Breast epithelium (tissue), 4 donors: Measurements from ENCODE around the gene GPATCH8. TPM values are rescaled to one million over a fixed set of nuclear protein-coding genes. Genes with fewer than 3 reads are reported as not detected.

Experiments
- DNase-seq, 2 donors: peaks; one replicate each; pipeline ENCODE4 v3.0.0-alpha.2; 2019; ENCODE audit warnings: low spot score in 2 of 2
- H3K27ac ChIP-seq, 2 donors: fragments of 200-600 bp; sonication (generic) in 1 of 2; one replicate each; pipeline ENCODE4 v1.5.1; 2016 to 2019; ENCODE audit warnings: mild to moderate bottlenecking in 1 of 2
- H3K27me3 ChIP-seq, 2 donors: fragments of 200-600 bp; sonication (generic) in 1 of 2; one replicate each; pipeline versions ENCODE4 v1.5.1 to v1.6.0; 2017 to 2019; ENCODE audit warnings: control low read depth in 1 of 2, mild to moderate bottlenecking in 1 of 2
- H3K36me3 ChIP-seq: fragments of 200-600 bp; one replicate; pipeline ENCODE4 v1.5.1; 2019
- H3K4me1 ChIP-seq, 2 donors: fragments of 200-600 bp; sonication (generic); one replicate each; pipeline ENCODE4 v1.5.1; 2016 to 2019; ENCODE audit warnings: control low read depth in 1 of 2
- H3K4me3 ChIP-seq, 3 donors: fragments of 200-600 bp; sonication (generic); 1 replicate in 2 of 3; 2 replicates in 1 of 3; pipeline ENCODE4 v1.5.1; 2016 to 2019; ENCODE audit warnings: mild to moderate bottlenecking in 3 of 3, moderate library complexity in 2 of 3
- H3K9me3 ChIP-seq, 2 donors: fragments of 200-600 bp; sonication (generic) in 1 of 2; one replicate each; pipeline ENCODE4 v1.5.1; 2016 to 2019; ENCODE audit warnings: control low read depth in 1 of 2
- CTCF ChIP-seq, 3 donors: fragments of 450-650 bp; IDR thresholded peaks; one replicate each; pipeline ENCODE4 v1.5.1; 2016 to 2017; ENCODE audit warnings: antibody characterized with exemption in 3 of 3, mild to moderate bottlenecking in 3 of 3, moderate library complexity in 3 of 3
- POLR2A ChIP-seq: fragments of 450-650 bp; IDR thresholded peaks from one replicate; pipeline ENCODE4 v1.6.1; 2016; ENCODE audit warnings: antibody characterized with exemption, mild to moderate bottlenecking, moderate library complexity
- POLR2AphosphoS5 ChIP-seq, 3 donors: sonication (generic); formaldehyde crosslinking; IDR thresholded peaks; one replicate each; pipeline ENCODE4 v1.6.1; 2017; ENCODE audit warnings: antibody characterized with exemption in 3 of 3
- intact Hi-C: fragments of 100-400 bp; cut with DNase I; formaldehyde crosslinking; loops from one replicate; pipeline ENCODE4 v1.15.1; 2023; ENCODE audit warnings: low total_unique reads
- total RNA-seq, 3 donors: library from RNA; depleted of rRNA; stranded (reverse); fragments of >200 nt; gene quantifications; one replicate each; pipeline ENCODE4 v1.1.0, GENCODE V29; 2016

The GPATCH8 gene
- total RNA-seq, 3 donors from 2014 or later: 36.8 to 62.5 (median 51.5) TPM

- Histone ChIP-seq H3K4me3 (no peak overlapping the region), H3K4me1 (peaks cover 0 to 4% of the 10 kb centered on the region in 2 donors), H3K36me3 (no peaks in the 10 kb centered on the region), H3K9me3 (no peaks in the 10 kb centered on the region), H3K27me3 (no peaks in the 10 kb centered on the region), H3K27ac (no peak overlapping the region)
- TF ChIP-seq POLR2AphosphoS5 (IDR thresholded peaks at IDR 0.05): no peak
- TF ChIP-seq POLR2A: no peak
- no peak for TF ChIP-seq CTCF (IDR thresholded peaks at IDR 0.05)
- DNase-seq: no peak
- intact Hi-C loops: no loop called here
Observed at GRCh38 chr17:44360826-44361225, 142.4 kb downstream of the GPATCH8 start.

- Histone ChIP-seq H3K27me3 (no peaks in the 10 kb centered on the region), H3K36me3 (no peaks in the 10 kb centered on the region), H3K27ac (no peak overlapping the region), H3K4me1 (peaks cover 0 to 4% of the 10 kb centered on the region in 2 donors), H3K9me3 (no peaks in the 10 kb centered on the region), H3K4me3 (no peak overlapping the region)
- no peak for DNase-seq
- intact Hi-C loops: no loop called here
- TF ChIP-seq POLR2AphosphoS5 (IDR thresholded peaks at IDR 0.05) (no peak), POLR2A (no peak), CTCF (IDR thresholded peaks at IDR 0.05) (no peak)
Observed at GRCh38 chr17:44360144-44360533, 143.1 kb downstream of the GPATCH8 start.

GRCh38 chr17:44359458-44360143 lies 143.6 kb downstream of the GPATCH8 start:
- intact Hi-C loops: no loop called here
- no peaks in the 10 kb centered on the region for H3K36me3 ChIP-seq
- peaks cover 0 to 4% of the 10 kb centered on the region in 2 donors for H3K4me1 ChIP-seq
- H3K27ac ChIP-seq: no peak overlapping the region
- DNase-seq: no peak
- H3K9me3 ChIP-seq: no peaks in the 10 kb centered on the region
- TF ChIP-seq CTCF (IDR thresholded peaks at IDR 0.05) (no peak), POLR2AphosphoS5 (IDR thresholded peaks at IDR 0.05) (no peak), POLR2A (no peak)
- no peaks in the 10 kb centered on the region for H3K27me3 ChIP-seq
- H3K4me3 ChIP-seq: no peak overlapping the region

DNA sequence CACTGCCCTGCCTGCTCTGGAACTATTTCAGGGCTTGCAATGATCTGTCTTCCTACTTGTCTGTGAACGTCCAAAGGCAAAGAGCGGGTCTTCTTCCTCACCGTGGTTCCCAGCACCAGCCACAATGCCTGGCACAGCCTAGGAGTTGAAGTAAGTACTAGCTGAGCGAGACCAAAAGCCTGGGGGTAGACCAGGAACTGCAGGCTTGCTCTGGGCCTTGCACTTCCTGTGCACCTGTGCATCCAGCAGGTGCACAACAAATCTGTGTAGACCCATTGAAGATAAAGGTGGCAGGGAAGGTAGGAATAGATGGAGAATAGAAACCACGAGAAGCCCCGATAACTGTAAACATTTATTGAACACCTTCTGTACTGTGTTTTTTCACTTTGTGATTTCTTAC lies 144.2 kb downstream of the GPATCH8 start:
- Histone ChIP-seq H3K9me3 (no peaks in the 10 kb centered on the region), H3K4me3 (no peak overlapping the region), H3K4me1 (peaks cover 0 to 4% of the 10 kb centered on the region in 2 donors), H3K27ac (no peak overlapping the region), H3K36me3 (no peaks in the 10 kb centered on the region), H3K27me3 (no peaks in the 10 kb centered on the region)
- intact Hi-C loops: no loop called here
- DNase-seq: no peak
- no peak for TF ChIP-seq CTCF (IDR thresholded peaks at IDR 0.05)
- no peak for TF ChIP-seq POLR2A
- TF ChIP-seq POLR2AphosphoS5 (IDR thresholded peaks at IDR 0.05): no peak

DNA sequence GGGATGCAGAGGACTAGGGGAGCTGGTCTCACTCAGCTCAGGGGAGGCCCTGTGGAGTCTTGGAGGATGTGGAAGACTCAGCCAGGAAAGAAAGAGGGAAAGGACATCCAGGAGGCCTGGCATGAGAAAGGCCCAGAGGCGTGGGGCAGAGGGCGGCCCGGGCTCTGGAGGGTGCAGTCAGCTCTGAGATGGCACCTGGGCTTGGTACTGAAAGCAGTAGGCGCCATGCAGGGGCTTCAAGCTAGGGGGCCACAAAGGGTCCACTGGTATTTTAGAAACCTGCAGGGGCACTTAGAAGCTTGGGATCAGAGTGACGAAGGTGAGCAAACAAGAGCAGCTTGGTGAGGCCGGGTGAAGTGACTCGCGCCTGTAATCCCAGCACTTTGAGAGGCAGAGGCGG lies 145.1 kb downstream of the GPATCH8 start:
- H3K27ac ChIP-seq: no peak overlapping the region
- DNase-seq: no peak
- intact Hi-C loops: no loop called here
- no peaks in the 10 kb centered on the region for H3K27me3 ChIP-seq
- no peak overlapping the region for H3K4me3 ChIP-seq
- no peak for TF ChIP-seq POLR2A
- TF ChIP-seq CTCF (IDR thresholded peaks at IDR 0.05): no peak
- TF ChIP-seq POLR2AphosphoS5 (IDR thresholded peaks at IDR 0.05): no peak
- H3K4me1 ChIP-seq: peaks cover 0 to 4% of the 10 kb centered on the region in 2 donors
- no peaks in the 10 kb centered on the region for H3K9me3 ChIP-seq
- no peaks in the 10 kb centered on the region for H3K36me3 ChIP-seq
